ENCODE data around the gene FBXO42. TPM values are rescaled to one million over a fixed set of nuclear protein-coding genes. Genes with fewer than 3 reads are reported as not detected.

Gene FBXO42
- total and polyA plus RNA-seq, 2 of the 8 experiments (the other 6 are each of a cell fraction or from before 2014, with no cell fraction given), result 15.1 to 17.0 TPM

DNA sequence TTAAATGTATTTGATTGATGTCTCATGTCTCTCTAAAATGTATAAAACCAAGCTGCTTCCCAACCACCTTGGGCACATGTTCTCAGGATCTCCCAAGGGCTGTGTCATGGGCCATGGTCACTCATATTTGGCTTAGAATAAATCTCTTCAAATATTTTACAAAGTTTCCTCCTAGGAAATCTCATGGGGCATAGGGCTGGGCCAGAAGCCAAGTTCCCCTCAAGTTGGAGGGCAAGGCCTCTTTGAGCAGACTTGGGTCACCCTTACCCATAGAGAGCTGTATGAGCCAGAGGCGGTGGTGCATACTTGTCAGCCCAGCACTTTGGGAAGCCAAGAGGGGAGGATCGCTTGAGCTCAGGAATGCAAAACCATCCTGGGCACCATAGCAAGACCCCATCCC is 2.3 kb upstream of the FBXO42 start:
- Histone ChIP-seq H3K23ac (ENCODE audit: insufficient read length) (no peak overlapping the region), H4K8ac (ENCODE audit: extremely low read depth, insufficient read depth, low read length) (no peak overlapping the region; the same call in 1 of the 2 replicates), H3K4ac (replicated peaks; ENCODE audit: insufficient read length, low read depth, low read length) (no peak overlapping the region), H3K18ac (ENCODE audit: extremely low read depth, low read length) (no peak overlapping the region; the same call in 1 of the 2 replicates), H2AFZ (ENCODE audit: low read length) (no peak overlapping the region), H3K23me2 (ENCODE audit: low read depth, low read length) (peaks cover 6% of the 10 kb centered on the region), H3K4me2 (ENCODE audit: insufficient read depth in 1 of 2, low read depth in 2 of 2, low read length in 2 of 2) (no peak overlapping the region), H3K79me2 (ENCODE audit: control insufficient read depth in 1 of 2, insufficient read depth in 2 of 2, low read length in 2 of 2) (peaks cover 4 to 20% of the 10 kb centered on the region in 2 experiments; a peak in 3 of 4 replicates), H2BK15ac (ENCODE audit: low read length) (no peak overlapping the region), H2BK120ac (replicated peaks; ENCODE audit: low read depth, low read length) (no peak overlapping the region), H3K79me1 (ENCODE audit: low read depth, low read length) (peaks cover 2% of the 10 kb centered on the region), H2BK20ac (ENCODE audit: low read length) (no peak overlapping the region), H3K4me1 (replicated peaks in 1 of 4; ENCODE audit: control insufficient read depth in 3 of 4, insufficient read depth in 4 of 4, low read length in 3 of 4) (peaks cover 2 to 4% (median 3%) of the 10 kb centered on the region in 4 experiments; a peak in 3 of 7 replicates), H2AK5ac (ENCODE audit: low read depth, low read length) (no peak overlapping the region), H4K5ac (ENCODE audit: insufficient read length, low read depth, low read length) (no peak overlapping the region), H4K20me1 (replicated peaks in 1 of 2; ENCODE audit: control insufficient read depth in 1 of 2, insufficient read depth in 2 of 2, low read length in 2 of 2) (peaks cover 0 to 2% of the 10 kb centered on the region in 2 experiments), H3K4me3 (ENCODE audit: extremely low read depth in 1 of 4, insufficient read depth in 2 of 4, low read depth in 3 of 4, low read length in 4 of 4) (no peak overlapping the region), H3K9ac (replicated peaks in 1 of 4; ENCODE audit: extremely low read depth in 1 of 4, low read depth in 3 of 4, low read length in 3 of 4) (no peak overlapping the region; a peak in 1 of 7 replicates), H3K36me3 (ENCODE audit: control insufficient read depth in 2 of 4, insufficient read depth in 4 of 4, low read length in 3 of 4) (no peaks in the 10 kb centered on the region), H4K91ac (replicated peaks; ENCODE audit: insufficient read length, low read length) (no peak overlapping the region), H3K56ac (replicated peaks; ENCODE audit: insufficient read length, low read depth, low read length) (no peak overlapping the region), H3K27me3 (replicated peaks in 1 of 4; ENCODE audit: control insufficient read depth in 3 of 4, extremely low read depth in 1 of 4, insufficient read depth in 3 of 4, low read length in 3 of 4) (no peaks in the 10 kb centered on the region; a peak in 1 of 7 replicates), H2BK5ac (ENCODE audit: low read depth, low read length) (no peak overlapping the region), H3K14ac (ENCODE audit: insufficient read length) (no peak overlapping the region), H2BK12ac (ENCODE audit: low read depth, low read length) (no peak overlapping the region), H3K9me3 (ENCODE audit: insufficient read depth in 2 of 2, low read depth in 1 of 2, low read length in 1 of 2) (no peaks in the 10 kb centered on the region), H3K27ac (ENCODE audit: low read depth, low read length) (no peak overlapping the region)
- POLR2A ChIA-PET (ENCODE audit: partially characterized antibody), result interaction anchor here (1.2 to 5.4 kb wide), 3 partner anchors 9 to 143 kb away, joined by 3 to 32 read pairs (median 4); partner anchors contain the start of genes ARHGEF19 and SZRD1
- WGBS, 2 experiments (ENCODE audit: extremely low coverage in 1 of 2, insufficient coverage in 1 of 2, insufficient read length in 1 of 2, insufficient replicate concordance in 2 of 2, low coverage in 1 of 2, low lambda C conversion rate in 2 of 2, missing lambda C conversion rate in 1 of 2), result 94% methylated on average over 2 of the region's 2 CpGs; no CpG with 5 or more reads in 1 of the 2 experiments
- CTCF ChIA-PET (ENCODE audit: partially characterized antibody), result interaction anchor here (1.0 to 4.2 kb wide), 7 partner anchors 10 to 109 kb away, joined by 3 to 44 read pairs (median 4); partner anchors contain the start of gene NECAP2
- FAIRE-seq, result no peak
- DNase-seq (ENCODE audit: low read depth in 1 of 2, low spot score in 2 of 2), result no peak
- TF ChIP-seq TBP (IDR thresholded peaks at IDR 0.05; ENCODE audit: low read depth, low read length) (no peak), GTF2F1 (IDR thresholded peaks at IDR 0.05; ENCODE audit: borderline replicate concordance, low read depth, low read length) (no peak)
